Embryonic facial prominence (tissue), 1 donor: ENCODE measurements around the gene MAN2B1.
"Not testable (repeated sequence)": the region's sequence is repeated elsewhere in the genome, so short reads cannot be mapped to it uniquely, and the experiment has no call there.

ENCODE experiments used
- DNase-seq: peaks from one replicate; pipeline ENCODE4 v3.0.0-alpha.2; 2016; ENCODE audit errors: extremely low spot score

MAN2B1 gene

GRCh38 chr19:12657966-12658365 lies 8.6 kb downstream of the MAN2B1 start:
- no peak for DNase-seq

- DNase-seq = no peak
These were observed 9.5 kb downstream of the MAN2B1 start for GRCh38 chr19:12656899-12657571.

GRCh38 chr19:12655546-12655945 lies 11.0 kb downstream of the MAN2B1 start:
- no peak for DNase-seq

- DNase-seq = no peak
These were observed 14.3 kb downstream of the MAN2B1 start for GRCh38 chr19:12652219-12652618.

- no peak for DNase-seq
These were observed 16.6 kb downstream of the MAN2B1 start for GRCh38 chr19:12649941-12650340.

GRCh38 chr19:12648088-12648487 lies 18.5 kb downstream of the MAN2B1 start:
- DNase-seq = no peak

- DNase-seq = no peak
These were observed 19.0 kb downstream of the MAN2B1 start for GRCh38 chr19:12647490-12648071.

GRCh38 chr19:12647047-12647446 lies 19.5 kb downstream of the MAN2B1 start:
- DNase-seq = no peak

GRCh38 chr19:12646551-12646950 lies 20.0 kb downstream of the MAN2B1 start:
- DNase-seq = no peak

- DNase-seq = not testable (repeated sequence)
These were observed 22.8 kb downstream of the MAN2B1 start for GRCh38 chr19:12643716-12644115.

GRCh38 chr19:12642506-12642905 lies 24.0 kb downstream of the MAN2B1 start:
- no peak for DNase-seq

GRCh38 chr19:12641456-12641855 lies 25.1 kb downstream of the MAN2B1 start:
- no peak for DNase-seq

- DNase-seq = peak; percentile 20
These were observed 26.5 kb downstream of the MAN2B1 start for GRCh38 chr19:12639901-12640613.

- DNase-seq = no peak
These were observed 27.8 kb downstream of the MAN2B1 start for GRCh38 chr19:12638611-12639182.

- no peak for DNase-seq
These were observed 29.9 kb downstream of the MAN2B1 start for GRCh38 chr19:12636631-12637030.

GRCh38 chr19:12629215-12629614 lies 37.3 kb downstream of the MAN2B1 start:
- no peak for DNase-seq

GRCh38 chr19:12628040-12629022 lies 38.2 kb downstream of the MAN2B1 start:
- DNase-seq = no peak

- no peak for DNase-seq
These were observed 39.6 kb downstream of the MAN2B1 start for GRCh38 chr19:12626958-12627357.

GRCh38 chr19:12623361-12624031 lies 43.0 kb downstream of the MAN2B1 start:
- DNase-seq = no peak

- DNase-seq = not testable (repeated sequence)
These were observed 45.1 kb downstream of the MAN2B1 start for GRCh38 chr19:12621253-12622024.
